Activated effector memory CD4-positive, alpha-beta T cell treated with Interleukin-2 at 50 U/mL for 16 hours (primary cell): ENCODE data around the gene PTGR3.

Experiments used
- DNase-seq: peaks from one replicate; pipeline ENCODE4 v3.0.0-alpha.2; 2020

Gene PTGR3, protein sequence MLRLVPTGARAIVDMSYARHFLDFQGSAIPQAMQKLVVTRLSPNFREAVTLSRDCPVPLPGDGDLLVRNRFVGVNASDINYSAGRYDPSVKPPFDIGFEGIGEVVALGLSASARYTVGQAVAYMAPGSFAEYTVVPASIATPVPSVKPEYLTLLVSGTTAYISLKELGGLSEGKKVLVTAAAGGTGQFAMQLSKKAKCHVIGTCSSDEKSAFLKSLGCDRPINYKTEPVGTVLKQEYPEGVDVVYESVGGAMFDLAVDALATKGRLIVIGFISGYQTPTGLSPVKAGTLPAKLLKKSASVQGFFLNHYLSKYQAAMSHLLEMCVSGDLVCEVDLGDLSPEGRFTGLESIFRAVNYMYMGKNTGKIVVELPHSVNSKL

GRCh38 chr18:75209129-75209950 is at the start of gene PTGR3:
TSS of gene PTGR3 (minus strand) at chr18:75209139. CDS start at chr18:75209058, 81 bp downstream.
- DNase-seq: peak; percentile 71

- DNase-seq: no peak
These were observed 48.7 kb upstream of the PTGR3 start for GRCh38 chr18:75257605-75258004.

DNA sequence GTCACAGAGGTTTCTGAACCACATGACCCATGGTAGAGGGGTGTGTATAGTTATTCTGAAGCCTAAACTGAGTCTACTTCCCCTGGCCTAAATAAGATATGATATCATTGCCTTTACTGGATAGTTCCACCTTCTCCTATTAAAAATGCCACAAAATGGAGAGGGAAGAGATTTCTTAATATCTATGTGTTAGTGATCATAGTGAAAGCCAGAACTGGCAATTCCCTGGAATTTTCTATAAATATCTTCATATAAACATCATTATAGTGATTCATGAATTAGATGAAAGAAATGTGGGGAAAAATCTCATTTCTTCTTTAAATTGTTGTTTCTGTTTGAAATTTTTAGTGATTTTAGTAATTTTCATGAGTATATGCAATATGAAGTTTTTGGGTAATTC is 47.4 kb upstream of the PTGR3 start:
- no peak for DNase-seq

DNA sequence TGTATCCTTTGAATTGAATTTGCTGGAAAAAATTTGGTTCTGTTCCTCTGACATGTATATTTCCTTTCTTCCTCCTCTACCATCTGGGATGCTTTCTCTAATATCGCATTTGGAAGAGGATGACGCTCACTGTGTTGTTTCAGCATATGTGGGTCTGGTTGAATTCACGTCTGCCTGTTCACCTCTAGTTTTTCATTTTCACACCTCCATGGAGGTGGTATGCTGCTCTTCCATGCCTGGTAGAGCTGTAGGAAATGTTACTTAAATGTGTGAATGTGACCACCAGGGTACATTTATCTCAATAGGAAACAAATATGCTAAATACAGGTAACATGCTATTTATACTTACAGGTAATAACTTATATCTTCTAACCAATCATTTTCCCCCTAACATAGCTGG is 46.2 kb upstream of the PTGR3 start:
- DNase-seq: no peak

- no peak for DNase-seq
These were observed 44.8 kb upstream of the PTGR3 start for GRCh38 chr18:75253784-75254183.

GRCh38 chr18:75253043-75253442 is 44.1 kb upstream of the PTGR3 start:
- no peak for DNase-seq

GRCh38 chr18:75252136-75252535 is 43.2 kb upstream of the PTGR3 start:
- no peak for DNase-seq

GRCh38 chr18:75251466-75251865 is 42.5 kb upstream of the PTGR3 start:
- DNase-seq: no peak

DNA sequence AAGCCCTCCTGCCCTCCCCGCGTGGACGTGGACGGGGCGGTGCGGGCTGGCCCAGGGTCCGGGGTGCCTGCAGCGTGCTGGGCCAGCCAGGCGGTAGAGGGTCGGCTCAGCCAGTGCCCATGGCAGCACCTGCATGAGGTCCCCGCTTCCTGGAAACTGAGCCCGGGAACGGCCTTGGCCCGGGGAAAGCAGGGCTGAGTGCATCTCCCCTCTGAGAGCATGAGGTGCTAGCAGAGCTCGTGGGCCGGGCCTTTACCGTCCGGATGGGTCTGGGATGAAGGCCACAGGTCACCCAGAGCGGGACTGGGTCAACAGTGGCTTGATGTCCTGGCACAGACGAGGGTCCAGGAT is 41.5 kb upstream of the PTGR3 start:
- no peak for DNase-seq

GRCh38 chr18:75249672-75250470 is 40.9 kb upstream of the PTGR3 start:
- DNase-seq: no peak

GRCh38 chr18:75249175-75249518 is 40.2 kb upstream of the PTGR3 start:
- DNase-seq: no peak

GRCh38 chr18:75248426-75249174 is 39.7 kb upstream of the PTGR3 start:
- DNase-seq: no peak

DNA sequence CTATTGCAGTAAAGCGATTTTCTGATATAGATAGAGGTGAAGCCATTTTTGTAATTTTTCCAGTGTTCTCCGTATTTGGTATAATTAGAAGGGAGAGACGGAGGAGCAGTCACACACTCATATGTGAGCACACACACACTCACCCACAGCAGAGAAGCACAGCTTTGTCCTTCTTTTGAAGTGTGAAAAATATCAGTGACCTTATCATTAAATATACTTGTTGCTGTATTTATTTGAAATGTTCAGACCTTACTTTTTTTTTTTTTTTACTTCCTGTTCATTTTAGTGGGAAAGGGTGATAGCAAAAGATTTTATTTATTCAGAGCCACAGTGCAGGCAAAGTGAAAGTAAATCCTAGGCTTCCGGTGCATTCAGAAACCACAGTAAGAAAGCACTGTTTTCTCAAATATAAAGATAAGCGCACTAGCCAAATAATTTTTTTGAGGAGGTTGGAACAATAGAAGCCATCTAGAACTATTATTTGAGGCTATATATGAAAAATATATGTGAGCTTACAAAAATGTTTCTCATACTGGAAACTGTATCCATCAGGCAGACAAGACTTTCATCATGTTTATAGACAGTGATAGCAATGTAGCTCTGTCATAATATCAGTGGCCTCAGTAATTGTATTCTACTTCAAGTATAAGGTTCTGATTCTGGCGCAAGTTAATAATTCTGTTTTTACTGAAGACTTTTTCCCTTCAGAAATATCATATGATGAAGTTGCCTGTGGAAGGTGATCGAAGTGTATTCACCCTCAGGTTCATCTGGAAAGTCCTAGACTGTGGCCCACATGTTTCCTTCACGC is 38.9 kb upstream of the PTGR3 start:
- no peak for DNase-seq

DNA sequence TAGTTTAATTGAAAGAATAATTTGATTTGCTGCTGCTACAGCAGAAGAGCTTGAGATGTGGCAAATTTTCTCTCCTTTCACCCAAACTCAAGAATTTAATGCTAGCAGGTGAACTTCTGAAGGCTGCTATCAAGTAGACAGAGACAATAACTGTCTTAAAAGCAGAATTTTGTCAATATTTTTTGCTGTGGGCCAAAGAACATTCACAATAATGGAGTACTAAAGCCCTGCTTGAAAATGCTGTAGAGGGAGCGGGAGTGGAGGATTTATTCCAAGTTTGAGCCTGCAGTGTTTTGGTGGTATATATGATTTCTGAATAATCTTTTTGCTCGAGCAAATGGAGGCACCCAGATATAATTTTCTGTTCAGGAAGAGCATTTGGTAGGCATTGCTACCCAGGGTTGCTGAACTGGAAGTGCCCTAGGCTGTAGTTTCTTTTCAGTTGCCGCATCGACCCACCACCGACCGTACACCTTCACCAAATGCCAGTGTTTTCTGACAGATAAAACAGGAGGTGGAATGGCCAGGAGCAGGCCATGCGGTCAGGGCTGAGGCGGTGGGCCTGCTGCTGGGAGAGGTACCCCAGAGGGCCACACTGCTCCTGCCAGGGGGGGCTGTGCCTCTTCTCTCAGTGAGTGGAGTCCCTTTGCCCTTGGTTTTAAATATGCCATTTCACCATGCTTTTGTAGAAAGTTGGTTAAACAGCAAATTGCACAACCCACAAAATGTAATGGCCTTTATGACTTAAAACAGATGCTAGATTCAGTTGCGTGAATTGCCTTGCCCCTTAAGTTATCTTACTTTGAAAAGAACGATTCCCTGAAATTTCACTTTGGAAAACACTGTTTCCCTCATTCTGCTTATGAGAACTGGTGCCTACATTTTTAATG is 38.0 kb upstream of the PTGR3 start:
- DNase-seq: no peak

DNA sequence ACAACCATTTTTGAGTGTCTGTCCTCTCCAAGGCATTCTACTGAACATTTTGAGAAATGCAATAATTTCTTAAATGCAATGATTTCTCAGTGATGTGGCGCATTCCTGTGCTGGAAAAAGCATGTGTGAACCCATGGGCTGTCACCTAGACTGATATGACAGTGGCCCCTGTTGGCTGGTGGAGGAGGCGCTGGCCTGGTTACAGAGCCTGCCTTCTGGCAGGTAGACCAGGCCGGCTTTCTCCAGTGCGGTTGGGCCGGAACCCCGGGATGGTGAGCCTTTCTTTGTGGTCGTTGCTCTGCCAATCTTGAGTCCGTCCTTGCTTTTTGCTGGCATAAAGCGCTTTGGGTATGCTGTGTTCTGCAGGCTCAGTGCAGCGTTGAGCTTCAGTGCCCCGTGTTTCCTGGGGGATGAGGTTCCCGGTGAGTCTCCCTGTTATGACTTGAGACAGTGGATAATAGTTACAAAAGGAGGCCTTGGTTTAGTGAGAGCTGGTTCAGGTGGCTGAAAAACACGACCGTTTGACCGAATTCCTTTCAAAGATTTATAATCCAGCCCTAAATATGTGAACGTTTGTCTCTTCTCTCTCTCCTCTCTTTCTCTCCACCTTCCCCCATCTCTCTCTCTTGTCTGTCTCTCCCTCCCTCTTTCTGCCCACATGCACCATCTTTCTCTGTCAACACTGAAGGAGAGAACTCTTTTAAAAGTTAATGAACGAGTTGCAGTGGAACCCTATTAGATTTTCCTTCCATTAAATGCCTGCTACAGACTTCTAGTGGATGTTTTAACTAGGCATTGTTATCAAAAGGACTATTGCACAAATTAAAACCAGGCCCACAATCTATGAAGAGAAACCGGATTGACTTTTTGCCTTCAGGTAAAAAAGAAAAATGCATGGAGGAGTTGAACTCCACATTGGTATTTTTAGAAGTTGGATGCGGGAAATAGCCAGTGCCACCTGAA is 35.7 kb upstream of the PTGR3 start:
- DNase-seq: no peak

DNA sequence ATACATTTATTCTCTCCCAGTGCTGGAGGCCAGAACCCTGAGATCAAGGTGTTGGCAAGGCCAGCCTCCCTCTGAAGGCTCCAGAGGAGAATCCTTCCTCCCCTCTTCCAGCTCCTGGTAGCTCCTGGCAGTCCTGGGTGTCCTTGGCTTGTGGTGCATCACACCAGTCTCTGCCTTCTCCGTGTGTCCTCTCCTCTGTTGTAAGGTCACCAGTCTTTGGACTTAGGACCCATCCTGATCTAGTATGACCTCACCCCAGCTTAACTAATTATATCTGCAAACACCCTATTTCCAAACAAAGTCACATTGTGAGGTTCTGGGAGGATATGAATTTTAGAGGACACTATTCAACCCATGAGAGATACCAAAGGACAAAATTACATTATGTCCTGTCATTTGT is 32.8 kb upstream of the PTGR3 start:
- DNase-seq: no peak

DNA sequence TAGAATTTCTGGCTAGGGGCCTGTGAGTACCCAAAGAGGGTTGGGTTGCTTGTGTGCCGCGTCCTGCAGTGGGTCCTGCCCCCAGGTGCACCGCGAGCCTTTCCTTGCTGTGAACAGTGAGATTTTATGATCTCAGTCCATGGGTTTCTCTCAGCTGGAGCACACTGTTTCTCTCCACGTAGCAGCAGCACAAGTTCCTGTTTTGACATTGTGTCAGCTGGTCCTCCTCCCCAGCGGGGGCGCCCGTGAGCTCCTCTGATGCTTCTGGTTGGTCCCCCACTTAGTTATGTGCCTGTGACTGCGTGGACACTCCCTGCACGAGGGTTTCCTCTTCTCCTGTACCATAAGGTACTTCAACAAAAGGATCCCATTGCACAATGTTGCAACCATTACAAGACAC is 31.5 kb upstream of the PTGR3 start:
- DNase-seq: no peak

DNA sequence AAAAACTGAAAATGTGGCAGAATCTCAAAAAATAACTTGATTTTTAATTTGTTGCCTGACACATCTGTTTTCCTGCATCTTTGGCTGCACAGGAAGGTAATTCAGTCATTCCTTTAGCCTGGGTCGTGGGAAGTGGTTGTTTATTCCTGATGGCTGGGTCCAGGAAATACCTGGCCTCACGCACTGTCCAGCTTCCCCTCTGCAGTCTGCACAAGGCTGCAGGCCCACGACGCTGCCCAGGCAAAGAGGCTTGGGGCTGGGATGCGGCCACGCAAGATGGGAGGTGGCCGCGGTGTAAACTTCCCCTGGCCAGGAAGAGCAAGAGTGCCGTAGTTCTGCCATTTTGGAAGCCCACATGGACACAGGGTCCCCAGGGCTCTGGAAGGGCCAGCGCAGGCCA is 29.8 kb upstream of the PTGR3 start:
- DNase-seq: no peak

- no peak for DNase-seq
These were observed 29.2 kb upstream of the PTGR3 start for GRCh38 chr18:75238100-75238499.

DNA sequence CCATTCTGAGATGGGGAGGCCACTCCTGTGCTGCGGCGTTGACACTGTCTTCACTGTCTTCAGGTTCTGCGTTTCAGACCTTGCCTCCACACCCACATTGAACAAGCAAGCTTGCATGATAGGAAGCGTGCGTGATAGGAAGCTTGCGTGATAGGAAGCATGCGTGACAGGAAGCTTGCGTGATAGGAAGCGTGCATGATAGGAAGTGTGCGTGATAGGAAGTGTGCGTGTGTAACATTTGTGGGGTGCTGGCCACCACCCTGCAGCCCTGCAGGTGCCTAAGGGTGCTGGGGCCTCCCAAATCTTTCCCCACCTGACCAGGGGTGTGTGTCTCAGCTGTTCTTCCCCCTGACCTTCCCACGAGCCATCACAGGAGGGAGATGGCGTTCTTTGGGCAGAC is 27.0 kb upstream of the PTGR3 start:
- DNase-seq: no peak
